Colonic mucosa (tissue), 4 donors: ENCODE results near the gene DYRK3. TPM values are rescaled to one million over a fixed set of nuclear protein-coding genes. Genes with fewer than 3 reads are reported as not detected.

Experiments used
- DNase-seq: peaks from one replicate; pipeline ENCODE4 v3.0.0-alpha.2; 2020
- H3K27ac ChIP-seq: fragments of 200-600 bp; one replicate; pipeline ENCODE4 v1.8.0; 2021
- H3K27me3 ChIP-seq: fragments of 200-600 bp; one replicate; pipeline ENCODE4 v1.8.0; 2021
- H3K36me3 ChIP-seq: fragments of 200-600 bp; one replicate; pipeline ENCODE4 v1.8.0; 2021
- H3K4me1 ChIP-seq: fragments of 200-600 bp; one replicate; pipeline ENCODE4 v1.8.0; 2021; ENCODE audit warnings: mild to moderate bottlenecking
- H3K4me3 ChIP-seq: fragments of 200-600 bp; one replicate; pipeline ENCODE4 v1.8.0; 2021
- H3K9ac ChIP-seq, 2 donors: one replicate each; pipeline ENCODE4 v1.7.0; 2013; ENCODE audit warnings: control low read depth in 2 of 2, low read depth in 2 of 2, low read length in 2 of 2
- H3K9me3 ChIP-seq: fragments of 200-600 bp; one replicate; pipeline ENCODE4 v1.8.0; 2021
- intact Hi-C: fragments of 100-400 bp; cut with DNase I; formaldehyde crosslinking; loops from one replicate; pipeline ENCODE4 v1.14.1; 2022
- total RNA-seq, 2 donors: library from RNA; stranded (reverse); fragmentation: NEBNext Ultra II Directional in 1 of 2; extraction: Animal tissue kit (Norgen Biotek cat#: 25700) in 1 of 2; gene quantifications; one replicate each; pipeline ENCODE4 v1.2.1, GENCODE V29; 2021
- TF ChIP-seq, protein P1 (sequence below): fragments of 200-600 bp; IDR thresholded peaks from one replicate; pipeline ENCODE4 v1.8.0; 2022; ENCODE audit warnings: antibody characterized with exemption, mild to moderate bottlenecking
- donor health status: healthy.
- donor health status: DM: no; HTN: no; CAD: no.
- donor health status: DM: no; HTN: no; CAD: no.

The DYRK3 gene
- total RNA-seq, 2 donors from 2014 or later, result 0.86 to 1.9 TPM

DNA sequence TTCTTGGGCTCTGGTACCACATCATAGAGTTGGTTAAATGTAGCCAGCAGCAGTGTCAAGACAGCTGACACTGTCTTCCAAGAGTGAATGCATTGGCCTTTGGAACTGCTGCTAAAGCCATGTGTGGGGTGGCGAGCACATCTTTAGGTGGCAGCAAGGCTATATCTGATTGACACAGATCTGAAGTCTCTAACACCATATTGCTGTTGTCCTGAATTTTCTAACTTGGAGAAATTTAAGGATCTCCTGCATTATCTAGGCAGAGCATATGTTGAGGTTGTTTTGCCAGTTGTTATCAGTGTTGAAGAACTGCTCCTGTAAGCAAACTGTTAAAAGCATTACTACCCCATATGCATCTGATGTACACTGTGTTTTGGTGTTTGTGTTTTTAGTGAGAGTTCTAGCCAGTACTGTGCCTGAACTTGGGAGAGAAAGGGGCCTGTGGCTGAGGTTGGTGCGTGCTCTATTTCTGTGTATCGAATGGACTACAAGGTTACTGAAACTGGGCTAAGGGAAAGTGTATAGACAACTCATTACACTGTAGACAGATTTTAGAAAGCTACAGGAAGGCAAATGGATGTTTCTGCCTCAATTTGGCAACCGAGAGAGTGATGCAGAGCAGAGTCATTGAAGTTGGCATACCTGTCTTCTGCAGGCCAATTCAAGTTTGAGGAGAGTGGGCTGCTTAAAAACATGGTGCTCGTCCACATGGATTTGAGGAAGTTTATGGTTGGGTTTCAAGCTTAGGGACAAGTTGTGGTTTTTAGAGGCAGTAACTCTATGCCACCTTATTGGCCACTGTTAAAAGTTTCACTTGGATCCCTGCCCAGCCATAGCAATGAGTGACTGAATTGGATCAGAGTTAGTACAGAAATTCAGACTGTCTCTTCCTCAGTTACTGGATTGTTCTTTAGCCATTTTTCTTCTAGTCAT lies 16.9 kb downstream of the DYRK3 start:
- no peaks in the 10 kb centered on the region for H3K9me3 ChIP-seq
- intact Hi-C loops, result no loop called here
- no peak for DNase-seq
- H3K9ac ChIP-seq, result no peak overlapping the region
- no peaks in the 10 kb centered on the region for H3K36me3 ChIP-seq
- no peak overlapping the region for H3K27ac ChIP-seq
- TF ChIP-seq, protein P1, sequence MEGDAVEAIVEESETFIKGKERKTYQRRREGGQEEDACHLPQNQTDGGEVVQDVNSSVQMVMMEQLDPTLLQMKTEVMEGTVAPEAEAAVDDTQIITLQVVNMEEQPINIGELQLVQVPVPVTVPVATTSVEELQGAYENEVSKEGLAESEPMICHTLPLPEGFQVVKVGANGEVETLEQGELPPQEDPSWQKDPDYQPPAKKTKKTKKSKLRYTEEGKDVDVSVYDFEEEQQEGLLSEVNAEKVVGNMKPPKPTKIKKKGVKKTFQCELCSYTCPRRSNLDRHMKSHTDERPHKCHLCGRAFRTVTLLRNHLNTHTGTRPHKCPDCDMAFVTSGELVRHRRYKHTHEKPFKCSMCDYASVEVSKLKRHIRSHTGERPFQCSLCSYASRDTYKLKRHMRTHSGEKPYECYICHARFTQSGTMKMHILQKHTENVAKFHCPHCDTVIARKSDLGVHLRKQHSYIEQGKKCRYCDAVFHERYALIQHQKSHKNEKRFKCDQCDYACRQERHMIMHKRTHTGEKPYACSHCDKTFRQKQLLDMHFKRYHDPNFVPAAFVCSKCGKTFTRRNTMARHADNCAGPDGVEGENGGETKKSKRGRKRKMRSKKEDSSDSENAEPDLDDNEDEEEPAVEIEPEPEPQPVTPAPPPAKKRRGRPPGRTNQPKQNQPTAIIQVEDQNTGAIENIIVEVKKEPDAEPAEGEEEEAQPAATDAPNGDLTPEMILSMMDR, result no peak
- H3K4me3 ChIP-seq, result no peak overlapping the region
- no peaks in the 10 kb centered on the region for H3K27me3 ChIP-seq
- H3K4me1 ChIP-seq, result no peaks in the 10 kb centered on the region

DNA sequence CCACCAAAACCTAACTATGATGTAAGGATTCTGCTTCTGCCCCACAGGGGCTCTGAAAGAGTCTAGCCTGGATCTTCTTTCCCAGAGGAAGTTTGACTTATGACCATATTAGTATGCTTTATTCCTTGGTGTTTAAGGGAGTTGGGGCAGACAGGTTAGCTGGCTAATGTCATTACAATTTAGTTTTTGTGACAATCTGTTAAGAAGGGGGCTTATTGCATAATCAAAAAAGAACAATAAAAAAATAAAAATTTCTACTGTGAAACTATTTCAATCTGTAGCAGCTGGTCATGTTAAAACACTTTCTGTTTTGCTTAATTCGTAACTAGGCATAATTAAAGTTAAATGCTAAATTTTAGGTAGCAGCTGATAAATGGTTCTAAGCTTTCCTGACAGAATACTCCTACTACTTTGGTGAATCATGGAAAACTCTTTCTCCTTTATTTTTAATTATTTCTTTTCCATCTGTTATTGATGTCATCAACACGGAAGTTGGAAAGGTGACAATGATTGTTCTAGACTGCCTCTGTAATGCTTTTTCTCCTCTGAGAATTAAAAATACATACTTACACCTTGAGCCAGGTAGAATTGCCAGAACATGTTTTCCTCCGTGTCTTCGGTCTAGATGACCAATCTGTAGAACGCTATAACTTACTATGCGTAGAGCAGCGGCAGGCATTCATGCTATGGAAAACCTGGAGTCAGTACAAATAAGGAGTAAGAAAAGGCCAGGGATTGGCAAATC lies 18.6 kb downstream of the DYRK3 start:
- Histone ChIP-seq H3K27me3 (no peaks in the 10 kb centered on the region), H3K9ac (no peak overlapping the region), H3K27ac (no peak overlapping the region), H3K36me3 (no peaks in the 10 kb centered on the region), H3K9me3 (no peaks in the 10 kb centered on the region), H3K4me3 (no peak overlapping the region), H3K4me1 (no peaks in the 10 kb centered on the region)
- TF ChIP-seq, protein P1, result no peak
- intact Hi-C loops, result no loop called here
- DNase-seq, result no peak

DNA sequence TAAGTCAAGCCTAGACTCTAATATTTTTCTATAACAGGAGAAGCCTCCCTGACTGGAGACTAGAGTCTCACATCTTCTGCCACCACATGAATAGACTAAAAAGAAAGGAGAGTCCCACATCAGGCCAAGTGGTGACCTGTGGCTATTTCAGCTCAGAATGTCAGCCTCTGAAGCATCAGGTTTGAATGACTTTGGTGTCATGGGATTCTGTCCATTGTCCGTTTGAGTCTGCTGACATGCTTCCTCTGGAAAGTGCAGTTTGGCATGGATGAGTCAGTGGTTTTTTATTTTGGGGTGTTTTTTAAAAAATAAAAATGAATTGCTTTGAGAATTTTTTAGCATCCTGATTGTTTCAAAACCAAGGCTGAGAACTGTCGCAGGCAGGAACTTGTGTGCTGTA lies 19.5 kb downstream of the DYRK3 start:
- Histone ChIP-seq H3K36me3 (no peaks in the 10 kb centered on the region), H3K9ac (no peak overlapping the region), H3K27ac (no peak overlapping the region), H3K4me1 (no peaks in the 10 kb centered on the region), H3K9me3 (no peaks in the 10 kb centered on the region), H3K4me3 (no peak overlapping the region), H3K27me3 (no peaks in the 10 kb centered on the region)
- TF ChIP-seq, protein P1, result no peak
- intact Hi-C loops, result no loop called here
- DNase-seq, result no peak

DNA sequence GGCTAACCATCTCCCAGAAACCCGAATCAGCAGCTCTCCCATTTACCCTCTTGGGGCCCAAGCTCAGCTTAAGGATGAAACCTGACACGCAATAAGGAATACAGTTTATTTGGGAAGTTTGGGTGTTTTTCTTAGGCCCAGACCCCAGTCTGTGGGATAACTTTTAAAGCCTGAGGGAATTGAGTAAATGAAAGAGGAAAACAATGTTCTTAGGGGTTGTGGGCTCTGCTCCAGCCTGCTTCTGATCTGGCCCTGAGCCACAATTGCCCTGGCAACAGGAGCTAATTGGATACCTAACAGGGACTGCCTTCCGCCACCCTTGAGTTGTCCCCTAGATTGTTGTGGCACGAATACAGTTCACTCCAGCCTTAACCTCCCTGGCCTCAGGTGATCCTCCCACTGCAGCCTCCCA lies 20.1 kb downstream of the DYRK3 start:
- no peak for DNase-seq
- Histone ChIP-seq H3K4me3 (no peak overlapping the region), H3K9me3 (no peaks in the 10 kb centered on the region), H3K27ac (no peak overlapping the region), H3K27me3 (no peaks in the 10 kb centered on the region), H3K36me3 (no peaks in the 10 kb centered on the region), H3K4me1 (no peaks in the 10 kb centered on the region), H3K9ac (no peak overlapping the region)
- TF ChIP-seq, protein P1, result no peak
- intact Hi-C loops, result no loop called here

DNA sequence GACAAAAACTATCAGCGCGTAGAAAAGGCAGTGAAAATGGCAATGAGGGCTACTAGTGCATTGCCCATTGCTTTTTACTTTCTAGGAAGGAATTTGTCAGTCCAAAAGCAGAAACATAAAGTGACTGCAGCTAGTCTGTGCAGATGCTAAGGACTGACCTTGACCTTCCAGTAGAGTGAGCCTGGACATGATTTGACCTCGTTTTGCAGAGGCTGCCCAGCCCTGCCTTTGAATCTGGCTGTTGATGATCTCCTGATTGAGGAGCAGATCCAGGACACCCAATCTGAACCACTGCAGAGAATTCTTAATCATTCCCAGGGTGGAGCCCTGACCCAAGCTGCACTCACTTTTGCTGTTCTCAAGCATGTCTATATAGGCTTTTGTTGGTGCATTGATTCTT lies 21.6 kb downstream of the DYRK3 start:
- TF ChIP-seq, protein P1, result no peak

More for the DNA sequence above, 21.6 kb downstream of the DYRK3 start:
- H3K9ac ChIP-seq, result no peak overlapping the region
- H3K9me3 ChIP-seq, result no peaks in the 10 kb centered on the region
- no peak overlapping the region for H3K4me3 ChIP-seq
- no peak for DNase-seq
- no peaks in the 10 kb centered on the region for H3K36me3 ChIP-seq
- no peak overlapping the region for H3K27ac ChIP-seq
- H3K4me1 ChIP-seq, result no peaks in the 10 kb centered on the region
- H3K27me3 ChIP-seq, result no peaks in the 10 kb centered on the region
- intact Hi-C loops, result no loop called here
